B cell (primary cell): ENCODE measurements around the gene ATP6V1F. TPM values are rescaled to one million over a fixed set of nuclear protein-coding genes. Genes with fewer than 3 reads are reported as not detected.

Source experiments
- ATAC-seq: fragments of 200-7000 bp; cut with Tn5 transposase; one replicate; pipeline ENCODE4 v1.10.0; 2021; ENCODE audit warnings: low read depth, mild to moderate bottlenecking, moderate number of reproducible peaks, moderate library complexity
- CTCF ChIA-PET: fragments of 350-600 bp; sonication (Branson Sonifier 250); formaldehyde crosslinking; loops from one replicate; lab custom pipeline; 2021; ENCODE audit warnings: antibody characterized with exemption, inconsistent platforms; lab: Charles Lee
- POLR2A ChIA-PET: fragments of 350-600 bp; sonication (Branson Sonifier 250); formaldehyde crosslinking; loops from one replicate; lab custom pipeline; 2021; ENCODE audit warnings: antibody characterized with exemption; lab: Charles Lee
- DNase-seq: peaks from one replicate; pipeline ENCODE4 v3.0.0; 2013
- H2AFZ ChIP-seq: 2 replicates; pipeline ENCODE4 v1.6.1; 2012; ENCODE audit warnings: mild to moderate bottlenecking, low read depth, low read length; ENCODE audit not compliant: insufficient read depth, poor library complexity, severe bottlenecking
- H3K27ac ChIP-seq, 2 donors: 1 replicate in 1 of 2; 2 replicates in 1 of 2; pipeline ENCODE4 v1.5.1; 2012 to 2013; ENCODE audit warnings: low read length in 2 of 2, mild to moderate bottlenecking in 2 of 2, moderate library complexity in 1 of 2
- H3K27me3 ChIP-seq, 4 experiments: fragments of 200-600 bp in 1 of 4; sonication (generic) in 1 of 4; replicated peaks in 1 of 4; 1 replicate in 2 of 4; 2 replicates in 2 of 4; pipeline versions ENCODE4 v1.6.1 to v1.7.0; 2013 to 2016; ENCODE audit warnings: low read length in 3 of 4, mild to moderate bottlenecking in 2 of 4, mixed read lengths in 1 of 4, moderate library complexity in 1 of 4; ENCODE audit not compliant: insufficient read depth in 4 of 4, control insufficient read depth in 3 of 4; ENCODE audit errors: control extremely low read depth in 1 of 4
- H3K36me3 ChIP-seq, 2 experiments: replicated peaks in 1 of 2; 1 replicate in 1 of 2; 2 replicates in 1 of 2; pipeline versions ENCODE4 v1.6.1 to v1.7.1; 2013; ENCODE audit warnings: low read length in 1 of 2; ENCODE audit not compliant: insufficient read depth in 2 of 2, control insufficient read depth in 1 of 2; ENCODE audit errors: control extremely low read depth in 1 of 2, extremely low read depth in 1 of 2
- H3K4me1 ChIP-seq, 2 donors: fragments of 200-600 bp in 1 of 2; sonication (generic) in 1 of 2; 1 replicate in 1 of 2; 2 replicates in 1 of 2; pipeline versions ENCODE4 v1.5.1 to v1.6.1; 2013 to 2017; ENCODE audit warnings: low read length in 2 of 2; ENCODE audit not compliant: control insufficient read depth in 2 of 2, insufficient read depth in 2 of 2
- H3K4me2 ChIP-seq: replicated peaks from 2 replicates; pipeline ENCODE3; 2012; ENCODE audit warnings: mild to moderate bottlenecking, low read depth, low read length; ENCODE audit not compliant: poor library complexity, severe bottlenecking
- H3K4me3 ChIP-seq, 5 experiments: fragments of 200-600 bp in 1 of 5; sonication (generic) in 1 of 5; 1 replicate in 3 of 5; 2 replicates in 2 of 5; pipeline versions ENCODE4 v1.5.1 to v1.7.0; 2011 to 2016; ENCODE audit warnings: low read length in 4 of 5, mild to moderate bottlenecking in 4 of 5, low read depth in 2 of 5, control low read depth in 1 of 5, moderate library complexity in 1 of 5; ENCODE audit not compliant: insufficient read depth in 1 of 5; ENCODE audit errors: control extremely low read depth in 1 of 5, extremely low read depth in 1 of 5
- H3K79me2 ChIP-seq: fragments of 200-600 bp; sonication (generic); one replicate; pipeline ENCODE4 v1.6.0; 2016; ENCODE audit warnings: low read length; ENCODE audit not compliant: control insufficient read depth, insufficient read depth
- H3K9ac ChIP-seq: fragments of 200-600 bp; sonication (generic); 2 replicates; pipeline ENCODE4 v1.6.1; 2017; ENCODE audit warnings: mild to moderate bottlenecking, low read length, moderate library complexity
- H3K9me3 ChIP-seq, 3 donors: one replicate each; pipeline versions ENCODE4 v1.6.1 to v1.7.1; 2013; ENCODE audit warnings: low read length in 2 of 3; ENCODE audit not compliant: control insufficient read depth in 2 of 3, insufficient read depth in 1 of 3; ENCODE audit errors: control extremely low read depth in 1 of 3
- H4K20me1 ChIP-seq: 2 replicates; pipeline ENCODE4 v1.6.0; 2012; ENCODE audit warnings: mild to moderate bottlenecking, low read length; ENCODE audit not compliant: insufficient read depth, control insufficient read depth, poor library complexity, severe bottlenecking
- H3K27ac Mint-ChIP-seq: one replicate; pipeline ENCODE4 v1.8.0; 2021; ENCODE audit warnings: mixed read lengths
- H3K27me3 Mint-ChIP-seq: one replicate; pipeline ENCODE4 v1.8.0; 2021; ENCODE audit warnings: mixed read lengths
- H3K4me1 Mint-ChIP-seq: one replicate; pipeline ENCODE4 v1.8.0; 2021; ENCODE audit warnings: mixed read lengths
- H3K4me3 Mint-ChIP-seq: one replicate; pipeline ENCODE4 v1.8.0; 2021; ENCODE audit warnings: mixed read lengths
- H3K9me3 Mint-ChIP-seq: one replicate; pipeline ENCODE4 v1.8.0; 2022; ENCODE audit warnings: mixed read lengths; ENCODE audit not compliant: insufficient read depth
- EZH2 ChIP-seq: IDR thresholded peaks from 2 replicates; pipeline ENCODE4 v1.6.1; 2012; ENCODE audit warnings: borderline replicate concordance, low read depth, mild to moderate bottlenecking, moderate library complexity, low read length; ENCODE audit not compliant: insufficient read depth, poor library complexity, severe bottlenecking
- WGBS: methylation state at CpG from one replicate; pipeline ENCODE4 v1.1.5; 2013; ENCODE audit warnings: missing lambda C conversion rate; ENCODE audit not compliant: insufficient coverage; 5-methylcytosine and 5-hydroxymethylcytosine counted together
- intact Hi-C: fragments of 100-400 bp; cut with micrococcal nuclease; formaldehyde crosslinking; loops from one replicate; pipeline ENCODE4 v1.10.0; 2022
- polyA plus RNA-seq: library from polyadenylated mRNA; depleted of rRNA; stranded (reverse); fragments of >200 nt; gene quantifications from 2 replicates; pipeline ENCODE4 v1.2.3, GENCODE V29; 2012
- total RNA-seq, 2 donors: library from RNA; stranded (reverse); fragments of 120-200 nt in 1 of 2; gene quantifications; 1 replicate in 1 of 2; 2 replicates in 1 of 2; pipeline versions ENCODE4 v1.2.3 to v1.2.4, GENCODE V29; 2013 to 2022
- TF ChIP-seq, protein P1 (sequence below): fragments of 200-600 bp; IDR thresholded peaks from one replicate; pipeline ENCODE4 v1.8.0; 2022; ENCODE audit warnings: antibody characterized with exemption, mild to moderate bottlenecking

The ATP6V1F gene
- total and polyA plus RNA-seq, 2 donors (not counting 1 experiment from before 2014, with no cell fraction given), result 81.7 to 198 TPM

GRCh38 chr7:128887169-128888038 lies 24.7 kb downstream of the ATP6V1F start:
- no peaks in the 10 kb centered on the region for H4K20me1 ChIP-seq
- TF ChIP-seq EZH2, result no peak
- TF ChIP-seq, protein P1, sequence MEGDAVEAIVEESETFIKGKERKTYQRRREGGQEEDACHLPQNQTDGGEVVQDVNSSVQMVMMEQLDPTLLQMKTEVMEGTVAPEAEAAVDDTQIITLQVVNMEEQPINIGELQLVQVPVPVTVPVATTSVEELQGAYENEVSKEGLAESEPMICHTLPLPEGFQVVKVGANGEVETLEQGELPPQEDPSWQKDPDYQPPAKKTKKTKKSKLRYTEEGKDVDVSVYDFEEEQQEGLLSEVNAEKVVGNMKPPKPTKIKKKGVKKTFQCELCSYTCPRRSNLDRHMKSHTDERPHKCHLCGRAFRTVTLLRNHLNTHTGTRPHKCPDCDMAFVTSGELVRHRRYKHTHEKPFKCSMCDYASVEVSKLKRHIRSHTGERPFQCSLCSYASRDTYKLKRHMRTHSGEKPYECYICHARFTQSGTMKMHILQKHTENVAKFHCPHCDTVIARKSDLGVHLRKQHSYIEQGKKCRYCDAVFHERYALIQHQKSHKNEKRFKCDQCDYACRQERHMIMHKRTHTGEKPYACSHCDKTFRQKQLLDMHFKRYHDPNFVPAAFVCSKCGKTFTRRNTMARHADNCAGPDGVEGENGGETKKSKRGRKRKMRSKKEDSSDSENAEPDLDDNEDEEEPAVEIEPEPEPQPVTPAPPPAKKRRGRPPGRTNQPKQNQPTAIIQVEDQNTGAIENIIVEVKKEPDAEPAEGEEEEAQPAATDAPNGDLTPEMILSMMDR, result no peak
- Mint-ChIP-seq H3K27me3 (peaks cover 13% of the 10 kb centered on the region), H3K4me3 (no peak overlapping the region), H3K27ac (no peak overlapping the region), H3K9me3 (no peaks in the 10 kb centered on the region), H3K4me1 (peaks cover 7% of the 10 kb centered on the region)
- no peaks in the 10 kb centered on the region for H3K9me3 ChIP-seq
- no peaks in the 10 kb centered on the region for H3K79me2 ChIP-seq
- H3K9ac ChIP-seq, result no peak overlapping the region
- no peak for ATAC-seq
- intact Hi-C loops, result no loop called here
- H3K27me3 ChIP-seq, result peaks cover 0 to 42% (median 7%) of the 10 kb centered on the region in 4 experiments
- no peak overlapping the region for H3K27ac ChIP-seq
- peaks cover 12 to 13% of the 10 kb centered on the region in 2 donors for H3K4me1 ChIP-seq
- no peak for DNase-seq
- H3K4me2 ChIP-seq, result no peak overlapping the region
- 93% methylated on average over 7 of the region's 7 CpGs for WGBS
- H3K4me3 ChIP-seq, result no peak overlapping the region
- CTCF ChIA-PET, result interaction anchor here (0.6 to 0.9 kb wide), 2 partner anchors 45 to 108 kb away, joined by 3 read pairs; no protein-coding TSS in a partner anchor
- no peak overlapping the region for H2AFZ ChIP-seq
- no peaks in the 10 kb centered on the region for H3K36me3 ChIP-seq
- POLR2A ChIA-PET, result no interaction called here
